Measurements from ENCODE around the gene CD72. TPM values are rescaled to one million over a fixed set of nuclear protein-coding genes. Genes with fewer than 3 reads are reported as not detected.
"Not testable (repeated sequence)": the region's sequence is repeated elsewhere in the genome, so short reads cannot be mapped to it uniquely, and the experiment has no call there.

CD72 gene
- total RNA-seq, 1 experiment from 2014 or later, result 1.6 TPM

DNA sequence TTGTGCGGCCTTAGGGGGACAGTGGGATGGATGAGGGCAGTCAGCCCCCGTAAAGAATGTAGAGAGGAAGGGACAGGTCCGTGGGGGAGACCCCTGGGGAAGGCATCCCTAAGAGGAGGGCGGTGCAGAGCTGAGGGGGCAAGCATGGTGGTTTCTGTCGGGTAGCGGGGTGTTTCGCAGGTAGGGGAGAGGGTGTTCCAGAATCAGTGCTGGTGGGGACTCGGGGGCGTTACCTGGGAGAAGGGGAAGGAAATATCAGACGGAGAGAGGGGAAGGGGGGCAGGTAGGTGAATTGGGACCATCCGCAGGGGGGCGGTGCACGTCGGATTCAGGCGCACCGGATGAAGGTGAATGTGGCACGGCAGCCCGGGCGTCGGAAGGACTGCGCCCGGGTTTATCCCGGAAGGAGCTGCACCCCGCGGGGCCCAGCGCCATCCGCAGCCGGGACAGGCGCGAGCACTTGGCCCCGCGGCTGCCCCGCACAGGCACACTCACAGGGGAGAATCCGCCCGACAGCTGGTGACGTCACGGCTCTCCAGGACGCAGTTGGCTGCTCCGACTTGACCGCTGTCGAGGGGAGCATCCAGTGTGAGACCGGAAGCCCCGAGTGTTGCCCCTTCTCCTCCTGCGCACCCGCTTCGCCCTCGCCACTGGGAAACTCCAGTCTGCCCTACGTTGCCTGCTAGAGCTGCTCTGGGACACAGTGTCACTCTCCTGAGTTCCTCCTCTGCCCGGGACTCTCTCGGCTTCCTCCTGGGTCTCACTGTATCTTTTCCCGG is 1.3 kb downstream of the CD72 start:
- DNase-seq (ENCODE audit: unreplicated experiment), result peak; percentile 3
- POLR2A ChIA-PET, result interaction anchor here (0.7 kb wide), 1 partner anchor 241 kb away, joined by 3 read pairs; no protein-coding TSS in a partner anchor
- no peaks in the 10 kb centered on the region for H3K9me3 Mint-ChIP-seq (ENCODE audit: unreplicated experiment)
- no peak overlapping the region for H3K27ac Mint-ChIP-seq (ENCODE audit: low read depth, unreplicated experiment)
- intact Hi-C loops (cut with micrococcal nuclease), result no loop called here
- peaks cover 48% of the 10 kb centered on the region for H3K27me3 Mint-ChIP-seq (ENCODE audit: insufficient read depth, unreplicated experiment)
- no TSS peak for BruUV-seq (replicated peaks)
- H3K4me1 Mint-ChIP-seq (ENCODE audit: insufficient read depth, unreplicated experiment), result no peaks in the 10 kb centered on the region
- peak overlapping the region; percentile 15 for H3K4me3 Mint-ChIP-seq (ENCODE audit: unreplicated experiment)
- CTCF ChIA-PET, result no interaction called here
- TF ChIP-seq CTCF (IDR thresholded peaks at IDR 0.05; ENCODE audit: unreplicated experiment), result no peak
- H3K36me3 Mint-ChIP-seq (ENCODE audit: insufficient read depth, unreplicated experiment), result no peaks in the 10 kb centered on the region

DNA sequence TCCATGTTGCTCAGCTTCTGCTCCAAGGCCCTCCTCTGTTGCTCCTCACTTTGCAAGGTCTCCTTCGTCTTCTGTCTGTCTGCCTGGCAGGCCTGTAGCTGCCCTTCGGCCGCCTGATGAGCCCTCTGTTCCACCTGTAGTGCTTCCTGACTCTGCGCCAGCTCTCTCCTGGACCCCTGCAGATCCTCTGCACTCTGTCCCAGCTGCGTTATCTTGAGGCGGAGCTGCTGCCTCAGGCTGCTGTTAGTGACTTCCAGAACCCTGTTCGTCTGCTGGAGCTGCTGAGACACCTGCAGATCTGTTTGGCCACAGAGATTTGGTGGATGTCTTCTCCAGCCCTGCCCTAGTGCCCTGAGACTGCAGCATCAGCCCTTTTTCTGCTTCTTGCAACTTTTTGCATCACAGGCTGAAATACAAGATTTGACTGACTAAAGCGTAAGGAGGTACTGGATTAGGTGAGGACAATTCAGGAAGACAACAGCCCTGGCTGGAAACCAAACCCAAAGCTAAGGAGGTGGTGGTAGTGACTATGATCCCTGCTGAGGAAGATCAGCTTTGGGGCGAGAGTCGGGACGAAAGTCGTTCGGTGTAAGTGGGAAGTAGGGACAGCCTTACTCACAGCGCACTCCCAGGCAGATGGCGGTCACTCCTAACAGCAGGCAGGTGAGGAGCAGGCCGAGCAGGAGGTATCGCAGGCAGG is 2.1 kb downstream of the CD72 start:
- H3K4me1 Mint-ChIP-seq (ENCODE audit: insufficient read depth, unreplicated experiment), result no peaks in the 10 kb centered on the region
- H3K4me3 Mint-ChIP-seq (ENCODE audit: unreplicated experiment), result peak overlapping the region; percentile 15
- ChIA-PET CTCF (interaction anchor here (0.6 to 2.2 kb wide), 3 partner anchors 10 to 31 kb away, joined by 3 to 14 read pairs (median 8); no protein-coding TSS in a partner anchor), POLR2A (interaction anchor here (0.7 to 1.0 kb wide), 3 partner anchors 12 to 242 kb away, joined by 3 to 4 read pairs (median 4); no protein-coding TSS in a partner anchor)
- no peak overlapping the region for H3K27ac Mint-ChIP-seq (ENCODE audit: low read depth, unreplicated experiment)
- TF ChIP-seq CTCF (IDR thresholded peaks at IDR 0.05; ENCODE audit: unreplicated experiment), result no peak
- intact Hi-C loops (cut with micrococcal nuclease), result no loop called here
- H3K27me3 Mint-ChIP-seq (ENCODE audit: insufficient read depth, unreplicated experiment), result peaks cover 48% of the 10 kb centered on the region
- H3K9me3 Mint-ChIP-seq (ENCODE audit: unreplicated experiment), result no peaks in the 10 kb centered on the region
- BruUV-seq (replicated peaks), result no TSS peak
- DNase-seq (ENCODE audit: unreplicated experiment), result no peak
- no peaks in the 10 kb centered on the region for H3K36me3 Mint-ChIP-seq (ENCODE audit: insufficient read depth, unreplicated experiment)

DNA sequence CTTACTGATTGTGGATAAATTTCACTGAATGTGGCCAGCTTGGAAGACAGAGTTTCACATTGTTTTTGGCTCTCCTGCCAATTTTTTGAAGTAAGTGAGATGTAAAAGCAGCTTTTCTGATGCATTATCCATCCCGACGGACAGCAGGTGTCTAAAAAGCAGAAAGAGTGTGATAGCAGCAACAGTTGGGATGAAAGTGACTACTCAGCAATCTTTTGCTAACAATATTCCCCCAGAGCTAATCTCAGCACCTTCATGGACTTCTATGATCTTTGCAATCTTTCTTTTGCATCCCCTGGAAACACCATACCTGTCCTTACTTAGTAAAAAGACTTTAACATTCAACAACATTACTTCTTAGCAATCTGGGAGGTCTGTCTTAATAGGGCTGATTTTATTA is 5.4 kb downstream of the CD72 start:
- POLR2A ChIA-PET, result interaction anchor here (0.7 to 1.1 kb wide), 3 partner anchors 33 to 123 kb away, joined by 3 to 4 read pairs (median 4); partner anchors contain the start of gene RUSC2
- no peaks in the 10 kb centered on the region for H3K9me3 Mint-ChIP-seq (ENCODE audit: unreplicated experiment)
- H3K27me3 Mint-ChIP-seq (ENCODE audit: insufficient read depth, unreplicated experiment), result peaks cover 46% of the 10 kb centered on the region
- no peak for TF ChIP-seq CTCF (IDR thresholded peaks at IDR 0.05; ENCODE audit: unreplicated experiment)
- no TSS peak for BruUV-seq (replicated peaks)
- H3K27ac Mint-ChIP-seq (ENCODE audit: low read depth, unreplicated experiment), result no peak overlapping the region
- H3K36me3 Mint-ChIP-seq (ENCODE audit: insufficient read depth, unreplicated experiment), result peaks cover 20% of the 10 kb centered on the region
- no peaks in the 10 kb centered on the region for H3K4me1 Mint-ChIP-seq (ENCODE audit: insufficient read depth, unreplicated experiment)
- CTCF ChIA-PET, result interaction anchor here (0.6 to 3.2 kb wide), 8 partner anchors 8 to 455 kb away, joined by 3 to 24 read pairs (median 4); no protein-coding TSS in a partner anchor
- no peak for DNase-seq (ENCODE audit: unreplicated experiment)
- H3K4me3 Mint-ChIP-seq (ENCODE audit: unreplicated experiment), result no peak overlapping the region
- intact Hi-C loops (cut with micrococcal nuclease), result no loop called here

DNA sequence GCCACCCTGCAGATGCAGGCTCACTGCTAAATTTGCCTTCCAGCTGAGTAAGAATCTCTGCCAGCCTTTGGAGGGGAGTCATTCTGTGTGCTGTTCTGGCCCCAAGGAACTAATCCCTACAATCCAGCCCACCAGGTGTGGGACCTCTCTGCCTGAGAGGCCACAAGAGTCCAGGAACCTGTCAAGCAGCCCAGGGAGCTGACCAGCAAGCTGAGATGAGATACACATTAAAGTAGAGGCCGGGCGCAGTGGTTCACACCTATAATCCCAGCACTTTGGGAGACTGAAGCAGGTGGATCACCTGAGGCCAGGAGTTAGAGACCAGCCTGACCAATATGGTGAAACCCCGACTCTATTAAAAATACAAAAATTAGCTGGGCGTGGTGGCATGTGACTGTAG is 6.1 kb downstream of the CD72 start:
- peaks cover 38% of the 10 kb centered on the region for H3K27me3 Mint-ChIP-seq (ENCODE audit: insufficient read depth, unreplicated experiment)
- not testable (repeated sequence) for H3K4me3 Mint-ChIP-seq (ENCODE audit: unreplicated experiment)
- CTCF ChIA-PET, result interaction anchor here (0.6 to 3.2 kb wide), 11 partner anchors 8 to 565 kb away, joined by 3 to 24 read pairs (median 5); partner anchors contain the start of genes CCDC107 and RMRP

More for the DNA sequence above, 6.1 kb downstream of the CD72 start:
- H3K4me1 Mint-ChIP-seq (ENCODE audit: insufficient read depth, unreplicated experiment); H3K9me3 Mint-ChIP-seq (ENCODE audit: unreplicated experiment); DNase-seq (ENCODE audit: unreplicated experiment); BruUV-seq (replicated peaks); H3K27ac Mint-ChIP-seq (ENCODE audit: low read depth, unreplicated experiment); intact Hi-C loops (cut with micrococcal nuclease): not testable (repeated sequence)
- peaks cover 21% of the 10 kb centered on the region for H3K36me3 Mint-ChIP-seq (ENCODE audit: insufficient read depth, unreplicated experiment)
- POLR2A ChIA-PET, result interaction anchor here (1.1 kb wide), 2 partner anchors 34 to 122 kb away, joined by 3 to 4 read pairs; partner anchors contain the start of gene RUSC2

Data from MCF 10A (cell line).